Ramos (cell line): ENCODE results near the gene TIRAP.

Experiments used
- in situ Hi-C: fragments of 300-500 bp; cut with MboI; formaldehyde crosslinking; loops from one replicate; pipeline ENCODE4 v1.14.3; 2022; ENCODE audit warnings: low sequenced_read_pairs; ENCODE audit not compliant: unreplicated experiment

The TIRAP gene

DNA sequence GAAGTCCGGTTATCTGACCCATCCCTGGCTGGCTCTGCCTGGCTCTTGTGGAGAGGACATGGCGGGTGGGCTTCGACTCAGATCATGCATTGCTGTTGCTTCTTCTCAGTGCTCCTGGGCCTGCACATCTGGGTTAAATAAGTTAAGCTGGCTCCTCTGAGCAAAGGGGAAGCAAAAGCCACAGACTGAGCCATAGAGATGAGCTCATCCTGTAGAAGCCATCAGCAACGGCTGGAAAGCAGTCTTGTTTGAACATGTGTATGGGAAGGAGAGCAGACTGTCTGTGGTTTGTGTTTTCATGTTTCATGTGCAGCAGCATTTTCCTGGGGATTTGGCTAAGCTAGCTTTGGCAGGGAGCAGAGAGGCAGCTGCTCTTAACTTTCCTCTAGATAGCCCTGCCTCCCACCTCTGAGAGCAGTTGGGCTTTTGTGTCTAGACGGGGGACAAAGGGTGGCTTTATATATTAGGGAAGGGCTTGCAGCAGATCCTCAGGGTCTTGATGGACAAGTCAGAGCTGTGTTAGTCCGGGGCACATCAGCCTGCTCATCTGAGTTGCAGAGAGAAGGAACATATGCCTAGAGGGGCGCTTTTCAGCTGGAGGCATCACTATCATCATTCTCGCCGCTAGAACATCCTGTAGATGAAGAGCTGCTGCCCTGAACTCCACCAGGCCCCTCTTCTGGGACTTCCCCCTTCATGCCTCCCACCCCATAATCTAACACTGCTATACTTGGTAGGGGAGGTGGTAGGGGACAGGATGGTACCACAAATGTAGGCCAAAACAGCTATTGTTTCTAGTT lies 35.9 kb downstream of the TIRAP start:
- in situ Hi-C loops, result no loop called here

DNA sequence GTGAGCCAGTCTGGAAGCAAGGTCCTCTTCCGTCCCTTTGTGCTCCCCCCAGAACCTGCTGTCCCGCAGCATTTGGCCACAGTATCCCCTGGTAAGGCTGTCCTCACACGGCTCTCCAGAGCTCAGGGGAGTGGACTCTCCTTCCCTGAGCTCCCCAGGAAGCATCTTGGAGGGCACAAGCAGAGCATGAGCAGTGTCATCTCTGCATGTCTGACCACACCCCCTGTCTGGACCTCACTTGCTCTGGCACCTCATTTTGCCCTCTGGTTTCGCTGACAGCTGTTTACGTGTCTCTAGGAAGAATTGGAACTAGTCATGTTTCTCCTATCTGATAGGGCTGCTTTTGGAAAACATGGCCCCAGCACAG lies 36.5 kb downstream of the TIRAP start:
- in situ Hi-C loops, result no loop called here

DNA sequence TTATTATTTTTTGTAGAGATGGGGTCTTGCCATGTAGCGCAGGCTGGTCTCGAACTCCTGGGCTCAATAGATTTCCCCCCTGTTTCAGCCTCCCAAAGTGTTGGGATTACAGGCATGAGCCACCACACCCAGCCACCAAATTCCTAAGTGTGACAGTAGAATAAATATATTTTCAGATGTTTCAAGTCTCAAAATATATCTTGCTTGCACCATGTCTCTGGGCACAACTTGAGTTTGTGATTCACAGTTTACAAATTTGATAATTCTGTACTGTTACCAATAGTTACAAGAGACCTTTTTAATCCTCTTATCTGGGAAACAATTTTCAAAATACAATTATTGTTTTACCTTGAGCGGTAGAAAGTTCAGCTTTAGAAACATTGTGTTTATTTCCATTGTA lies 40.1 kb downstream of the TIRAP start:
- in situ Hi-C loops, result no loop called here

DNA sequence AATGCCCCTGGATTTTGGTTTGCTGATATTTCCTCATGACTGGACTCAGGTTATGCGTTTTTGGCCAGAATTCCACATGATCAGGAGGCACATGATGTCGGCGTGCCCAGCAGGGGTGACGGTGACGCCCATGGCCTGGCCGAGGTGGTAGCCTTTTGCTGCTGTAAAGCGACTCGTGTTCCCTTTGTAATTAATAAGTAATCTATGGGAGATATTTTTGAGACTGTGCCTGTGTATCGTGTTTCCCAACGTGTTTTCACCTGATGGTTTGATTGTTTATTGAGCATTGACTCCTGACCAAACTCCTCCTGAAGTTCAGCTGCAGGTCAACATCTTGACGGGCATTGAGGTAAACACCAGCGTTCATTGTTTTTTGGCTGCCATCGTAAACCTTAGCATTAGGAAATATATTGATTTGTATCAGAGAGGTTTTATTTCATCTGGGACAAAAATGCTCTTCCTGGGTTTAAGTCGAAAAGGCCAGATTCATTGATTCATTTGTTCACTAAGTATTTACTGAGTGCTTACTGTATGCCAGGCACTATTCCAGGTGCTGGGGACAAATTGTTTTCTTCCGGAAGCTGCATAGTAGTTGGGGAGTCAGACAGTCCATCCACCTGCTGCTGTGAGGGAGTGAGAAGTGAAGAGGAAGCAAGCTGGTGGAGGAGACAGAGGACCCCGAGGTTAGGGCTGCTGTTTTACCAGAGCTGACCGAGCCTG lies 44.5 kb downstream of the TIRAP start:
- in situ Hi-C loops, result no loop called here

DNA sequence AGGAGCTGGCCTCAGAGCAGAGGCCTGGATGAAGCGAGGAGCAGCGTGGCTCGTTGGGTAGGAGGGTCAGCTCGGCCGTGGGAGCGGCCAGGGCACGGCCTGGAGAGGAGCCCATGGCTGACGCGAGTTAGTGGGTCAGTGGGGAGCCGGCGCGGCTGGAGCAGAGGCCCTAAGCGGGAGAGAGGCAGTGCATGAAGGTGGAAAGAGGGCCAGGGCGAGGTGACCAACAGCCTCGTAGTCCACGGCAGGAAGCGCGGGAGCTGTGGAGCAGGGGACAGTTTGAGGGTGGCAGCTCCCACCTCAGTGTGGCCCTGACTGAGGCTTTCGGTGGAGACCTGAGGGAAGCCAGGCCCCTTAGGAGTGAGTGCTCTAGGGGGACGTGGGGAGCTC lies 45.1 kb downstream of the TIRAP start:
- in situ Hi-C loops, result no loop called here

DNA sequence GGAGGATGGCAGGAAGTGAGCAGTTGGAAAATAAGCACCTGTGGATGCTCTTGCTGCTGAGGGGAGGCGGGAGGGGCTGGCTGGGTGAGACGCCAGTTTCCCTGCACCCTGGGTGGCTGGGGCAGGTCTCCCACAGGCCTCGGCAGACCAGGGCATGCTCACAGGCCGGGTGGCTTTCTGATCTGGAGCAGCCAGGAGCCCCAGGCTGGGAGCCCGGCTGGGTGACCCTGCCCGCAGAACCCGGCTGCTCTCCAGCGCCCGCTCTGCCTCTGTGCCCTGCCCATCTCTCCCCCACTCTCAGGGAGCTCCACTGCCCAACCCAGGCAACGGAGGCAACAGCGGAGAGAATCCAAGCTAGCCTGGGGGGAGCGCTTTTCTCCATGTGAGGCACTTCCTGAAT lies 45.6 kb downstream of the TIRAP start:
- in situ Hi-C loops, result no loop called here

DNA sequence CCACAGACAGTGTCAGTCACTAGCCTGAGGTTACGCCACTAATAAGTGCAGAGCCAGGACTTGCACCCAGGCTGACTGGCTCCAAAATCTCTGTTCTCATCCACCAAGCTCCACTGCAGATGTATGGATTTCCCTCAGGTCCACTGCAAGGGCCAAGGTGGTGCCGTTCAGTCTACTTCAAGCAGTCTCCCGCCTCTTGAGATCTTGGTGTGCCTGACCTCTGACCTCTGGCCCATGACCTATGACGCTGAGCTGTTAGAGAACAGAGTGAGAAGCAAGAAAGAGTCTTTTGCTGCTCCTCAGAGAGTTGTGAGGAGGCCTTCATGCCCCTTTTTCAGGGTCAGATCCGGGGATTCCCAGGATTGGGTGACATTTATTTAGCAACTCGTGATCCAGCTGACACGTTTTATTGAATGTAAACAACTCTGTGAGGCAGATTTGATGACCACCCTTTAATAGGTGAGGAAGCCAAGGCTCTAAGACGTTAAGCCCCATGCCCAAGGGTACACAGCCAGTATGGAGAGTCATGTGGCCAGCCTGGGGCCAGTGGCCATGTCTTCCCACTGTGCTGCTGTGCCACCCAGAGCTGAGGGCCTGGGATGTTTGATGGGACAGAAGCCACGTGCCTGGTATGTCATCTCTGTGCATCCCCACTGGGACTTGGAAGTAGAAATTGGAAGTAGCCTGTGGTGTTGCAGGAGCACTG lies 46.2 kb downstream of the TIRAP start:
- in situ Hi-C loops, result no loop called here

DNA sequence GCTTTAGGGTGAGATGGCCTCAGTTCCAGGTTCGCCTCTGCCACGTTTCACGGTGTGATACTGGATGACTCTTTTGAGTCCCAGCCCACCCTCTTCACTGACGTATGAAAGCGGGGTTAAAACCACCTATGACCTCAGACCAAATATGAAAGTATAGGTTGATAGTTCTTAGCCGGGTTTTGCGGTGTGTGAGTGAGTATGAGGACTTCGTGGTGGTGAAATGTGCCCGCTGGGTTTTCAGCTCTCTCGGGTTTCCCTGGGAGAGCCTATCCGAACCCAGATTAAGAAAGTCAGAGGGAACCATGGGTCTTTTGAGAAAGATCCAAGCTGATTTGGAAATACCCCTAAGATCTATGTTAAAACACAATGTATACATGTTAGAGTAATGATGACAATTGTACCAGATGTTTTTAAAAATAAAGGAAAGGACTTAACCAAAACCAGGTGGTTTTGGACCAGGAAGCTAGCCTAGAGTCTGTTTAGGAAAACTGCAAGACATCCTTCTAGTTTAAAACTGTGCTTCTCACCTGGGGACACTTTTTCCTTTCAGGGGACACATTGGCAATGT lies 46.8 kb downstream of the TIRAP start:
- in situ Hi-C loops, result no loop called here

DNA sequence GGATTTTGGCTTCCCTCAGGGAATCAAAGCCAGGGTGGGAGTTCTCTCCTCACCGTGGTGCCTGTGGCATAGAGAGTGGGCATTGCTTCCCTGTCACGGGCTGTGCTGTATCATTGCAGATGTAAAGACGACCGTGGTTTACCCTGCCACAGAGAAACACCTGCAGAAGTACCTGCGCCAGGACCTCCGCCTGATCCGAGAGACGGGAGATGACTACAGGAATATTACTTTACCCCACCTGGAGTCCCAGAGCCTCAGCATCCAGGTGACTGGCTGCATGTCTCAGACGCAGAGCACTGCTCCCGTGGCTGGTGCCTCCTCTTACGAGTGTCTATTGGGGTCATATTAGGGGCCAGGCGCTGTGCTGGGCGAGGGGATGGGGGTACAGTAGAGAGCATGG lies 48.4 kb downstream of the TIRAP start:
- in situ Hi-C loops, result no loop called here

DNA sequence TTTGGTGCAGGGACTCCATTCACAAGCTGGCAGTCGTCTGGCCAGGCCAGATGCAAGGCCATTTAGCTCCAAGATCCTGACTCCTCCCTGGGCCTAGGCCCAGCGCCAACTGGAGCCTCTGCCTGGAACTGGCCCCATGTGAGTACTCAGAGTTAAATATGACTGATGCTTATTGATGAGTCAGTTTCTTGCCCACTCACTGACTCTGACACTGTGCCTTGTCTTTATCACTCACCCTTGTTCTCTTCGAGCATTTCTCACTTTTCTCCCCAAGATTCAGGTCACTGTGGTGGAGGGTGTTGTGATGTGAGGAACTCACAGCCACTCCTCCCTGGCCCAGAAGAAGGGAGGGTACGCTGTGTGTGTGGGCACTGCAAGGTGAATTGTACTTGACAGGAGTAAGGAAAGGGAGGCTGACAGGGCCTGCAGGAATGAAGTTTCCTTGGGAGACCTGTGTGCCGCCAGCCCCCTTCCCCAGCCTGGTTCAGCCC lies 49.4 kb downstream of the TIRAP start:
- in situ Hi-C loops, result no loop called here

DNA sequence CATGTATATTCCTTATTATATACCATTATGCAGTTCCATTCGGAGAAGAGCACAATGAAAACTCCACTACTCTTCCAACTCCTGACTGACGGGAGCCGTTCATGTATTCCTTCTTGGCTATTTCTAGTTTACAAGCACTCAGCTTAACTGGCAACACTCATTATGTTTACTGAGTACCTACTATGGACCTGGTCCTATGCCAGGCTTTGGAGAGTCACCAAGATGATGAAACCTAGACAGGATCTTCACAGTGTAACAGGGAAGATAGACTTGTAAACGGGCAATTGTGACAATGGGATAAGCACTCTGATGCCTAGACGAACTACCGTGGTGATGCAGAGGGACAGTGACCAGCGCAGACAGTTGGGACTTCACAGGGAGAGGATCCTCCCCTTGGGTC lies 50.2 kb downstream of the TIRAP start:
- in situ Hi-C loops, result no loop called here

DNA sequence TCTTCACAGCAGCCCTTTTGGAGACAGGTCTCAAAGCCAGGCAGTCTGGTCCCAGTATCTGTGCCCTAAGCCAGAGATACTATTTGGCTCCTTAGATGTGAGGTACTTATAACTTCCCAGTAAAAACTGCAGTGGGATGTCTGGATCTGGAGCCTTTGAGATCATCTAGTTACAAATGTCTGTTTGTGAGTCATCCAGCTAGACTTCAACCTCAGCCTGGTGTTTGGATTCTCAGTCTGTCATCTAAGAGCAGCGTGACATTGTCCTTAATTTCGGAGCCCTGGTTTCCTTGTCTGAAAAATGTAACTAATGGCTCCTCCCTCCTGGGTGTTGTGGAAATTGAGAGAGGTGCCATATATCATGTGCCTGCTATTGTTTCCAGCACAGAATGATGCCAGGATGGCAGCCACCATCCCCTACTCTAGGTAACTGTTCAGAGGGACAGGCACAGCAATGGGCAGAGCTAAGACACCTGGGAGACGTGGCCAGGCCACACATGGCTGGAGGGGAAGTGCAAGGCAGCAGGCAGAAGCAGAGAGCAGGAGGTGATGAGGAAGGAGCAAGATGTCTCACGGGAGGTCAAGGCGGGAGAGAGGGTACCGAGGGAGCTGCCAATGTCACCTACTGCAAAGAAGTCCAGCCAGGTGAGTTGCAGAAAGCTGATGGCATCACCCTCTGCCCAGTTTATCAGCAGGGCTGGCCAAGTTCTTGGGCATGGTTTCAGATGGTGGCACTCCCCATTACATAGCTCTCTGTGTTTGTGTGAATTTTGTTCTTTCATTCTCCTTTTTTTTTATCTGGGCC lies 52.0 kb downstream of the TIRAP start:
- in situ Hi-C loops, result no loop called here

DNA sequence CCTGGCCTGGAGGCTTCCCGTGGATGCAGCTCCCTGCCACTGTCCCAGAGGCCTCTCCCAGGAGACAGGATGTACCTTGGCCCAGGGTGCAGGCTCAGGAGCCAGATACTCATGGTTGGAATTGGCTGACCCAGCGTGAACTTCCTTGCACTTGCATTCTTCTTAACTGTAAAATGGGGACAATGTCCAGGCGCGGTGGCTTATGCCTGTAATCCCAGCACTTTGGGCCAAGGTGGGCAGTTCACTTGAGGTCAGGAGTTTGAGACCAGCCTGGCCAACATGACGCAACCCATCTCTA lies 52.5 kb downstream of the TIRAP start:
- in situ Hi-C loops, result no loop called here

DNA sequence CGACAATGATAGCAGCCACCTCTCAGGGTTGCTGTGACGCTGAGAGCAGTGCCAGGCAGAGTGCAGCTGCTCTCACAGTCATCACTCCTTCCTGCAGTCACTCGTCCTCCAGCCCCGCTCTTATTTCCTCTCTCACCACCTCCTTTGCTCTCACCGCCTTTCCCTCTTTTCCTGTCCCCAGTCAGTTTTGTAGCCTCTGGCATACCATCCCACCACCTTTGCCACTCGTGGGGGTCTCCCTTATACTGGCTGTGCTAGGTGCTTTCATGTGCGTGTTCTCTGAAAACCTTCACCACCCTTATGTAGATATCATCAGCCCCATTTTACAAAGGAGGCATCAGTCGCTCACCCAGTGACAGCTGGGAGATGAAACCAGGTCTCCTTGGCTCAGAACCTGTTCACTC lies 53.2 kb downstream of the TIRAP start:
- in situ Hi-C loops, result no loop called here

DNA sequence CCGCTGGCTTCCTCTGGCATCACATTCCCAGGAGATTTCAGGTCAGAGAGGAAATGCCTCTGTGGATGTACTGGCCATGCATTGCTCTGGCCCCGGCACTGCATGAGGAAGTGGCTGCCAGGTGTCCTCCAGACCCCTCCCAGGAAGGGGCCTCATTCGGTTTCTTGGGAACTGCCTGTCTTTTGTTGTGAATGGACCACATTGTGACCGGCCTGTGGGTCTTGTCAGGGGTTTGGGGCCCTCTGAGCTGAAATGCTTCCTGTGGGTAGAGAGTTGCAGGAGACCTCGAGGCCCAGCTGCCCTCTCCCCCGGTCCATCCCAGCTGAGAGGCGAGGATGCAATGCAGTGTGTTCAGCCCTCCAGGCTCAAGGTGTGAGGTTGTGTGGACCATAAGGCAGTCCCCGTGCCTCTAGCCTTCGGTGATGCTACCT lies 53.8 kb downstream of the TIRAP start:
- in situ Hi-C loops, result no loop called here

DNA sequence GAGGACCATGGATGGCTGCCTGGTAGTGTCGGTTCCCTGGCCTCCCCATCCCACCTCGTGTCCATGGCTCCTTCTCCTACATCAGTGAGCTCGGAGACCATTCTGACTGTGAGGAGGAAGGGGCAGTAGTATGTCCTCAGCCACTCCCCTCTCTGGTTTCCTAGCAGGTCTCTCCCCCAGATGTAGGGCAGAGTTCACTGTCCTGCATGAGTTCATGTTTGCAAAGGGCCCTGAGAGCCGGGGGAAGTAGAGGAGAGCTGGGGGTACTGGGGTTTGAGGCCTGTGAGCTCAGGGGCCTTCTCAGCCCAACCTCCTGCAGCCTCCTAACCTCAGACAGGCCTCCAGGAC lies 54.2 kb downstream of the TIRAP start:
- in situ Hi-C loops, result no loop called here

DNA sequence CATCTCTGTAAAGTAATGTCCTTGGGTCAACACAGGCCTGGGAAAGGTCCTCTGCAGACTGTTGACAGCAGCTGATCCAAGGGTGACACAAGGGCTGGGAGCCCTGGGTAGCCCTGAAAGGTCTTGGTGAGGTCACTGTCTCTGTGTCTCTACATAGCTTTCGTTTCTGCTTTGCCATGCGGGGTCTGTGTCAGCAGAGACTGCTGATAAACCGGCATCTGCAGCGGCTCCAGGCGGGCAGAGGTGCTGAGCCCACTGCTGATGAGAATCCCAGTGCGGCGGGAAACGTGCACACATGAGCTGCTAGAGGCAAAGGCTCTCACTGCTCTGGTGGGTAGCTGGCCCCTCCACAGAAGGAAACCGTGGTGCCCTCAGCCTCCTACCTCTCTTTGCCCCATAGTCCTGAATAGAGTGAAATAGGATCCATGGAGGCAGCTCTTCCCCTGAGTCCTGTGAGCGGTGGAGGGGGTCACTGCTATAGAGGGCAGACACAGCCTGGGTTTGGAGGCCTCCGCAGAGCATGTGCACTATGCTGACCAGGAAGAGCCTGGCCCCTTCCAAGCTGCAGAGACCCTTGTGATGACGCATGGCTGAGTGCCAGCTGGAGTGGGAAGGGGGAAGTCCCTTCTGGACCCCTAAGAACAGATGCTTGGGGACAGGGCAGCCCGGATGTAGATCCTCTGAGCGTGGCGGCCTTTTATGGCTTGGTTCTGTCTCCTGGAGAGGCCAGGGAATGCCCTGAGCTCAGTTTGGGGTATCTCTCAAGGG lies 54.8 kb downstream of the TIRAP start:
- in situ Hi-C loops, result no loop called here

DNA sequence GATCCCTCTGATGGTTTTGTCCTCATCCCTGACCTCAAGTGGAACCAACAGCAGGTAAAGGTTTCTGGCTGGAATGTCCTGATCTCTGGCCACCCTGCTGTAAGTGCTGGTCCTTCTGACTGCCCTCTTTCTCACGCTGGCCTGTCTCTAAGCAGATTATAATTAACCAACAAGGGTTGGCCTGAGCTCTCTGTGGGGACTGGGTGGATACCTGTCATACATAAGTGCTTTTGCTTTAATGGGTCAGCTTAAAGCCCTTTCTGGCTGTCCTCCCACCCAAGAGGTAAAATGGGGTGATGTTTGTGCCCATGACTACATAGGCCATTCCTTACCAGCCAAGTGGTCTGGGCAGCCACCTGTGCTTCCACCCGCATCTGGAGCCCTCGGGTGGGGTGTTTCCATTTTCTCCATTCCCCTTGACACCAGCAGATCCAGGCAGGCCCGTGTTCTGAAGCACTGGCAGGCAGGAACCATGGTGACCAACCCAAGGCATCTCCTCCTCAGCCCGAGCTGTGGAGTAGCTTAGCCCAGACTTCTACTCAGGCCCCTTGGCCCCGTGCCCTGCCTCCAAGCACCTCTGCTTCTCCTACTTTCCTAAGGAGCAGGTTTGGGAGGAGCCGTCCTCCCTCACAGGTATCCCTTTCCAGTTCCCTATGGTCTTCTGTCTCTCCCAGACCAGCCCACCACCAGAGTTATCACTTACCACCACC lies 55.6 kb downstream of the TIRAP start:
- in situ Hi-C loops, result no loop called here
